Endodermal cell (in vitro differentiated cells): Measurements from ENCODE around the gene ELF5. TPM values are rescaled to one million over a fixed set of nuclear protein-coding genes. Genes with fewer than 3 reads are reported as not detected.

ENCODE experiments used
- DNase-seq: peaks from one replicate; pipeline ENCODE4 v3.0.0-alpha.2; 2017
- H3K27ac ChIP-seq: 2 replicates; pipeline ENCODE4 v1.5.1; 2013; ENCODE audit warnings: mild to moderate bottlenecking, low read depth, low read length, moderate library complexity
- H3K27me3 ChIP-seq: 2 replicates; pipeline ENCODE4 v1.6.1; 2013; ENCODE audit warnings: mild to moderate bottlenecking, low read length, moderate library complexity; ENCODE audit not compliant: insufficient read depth, control insufficient read depth, poor library complexity, severe bottlenecking
- H3K36me3 ChIP-seq: 2 replicates; pipeline ENCODE4 v1.7.0; 2013; ENCODE audit warnings: mild to moderate bottlenecking, low read length, moderate library complexity; ENCODE audit not compliant: control insufficient read depth, insufficient read depth
- H3K4me1 ChIP-seq: one replicate; pipeline ENCODE4 v1.7.0; 2013; ENCODE audit warnings: low read length; ENCODE audit not compliant: control insufficient read depth, insufficient read depth
- H3K4me3 ChIP-seq: 2 replicates; pipeline ENCODE4 v1.5.1; 2013; ENCODE audit warnings: mild to moderate bottlenecking, low read length, moderate library complexity
- H3K9ac ChIP-seq: 2 replicates; pipeline ENCODE4 v1.6.1; 2013; ENCODE audit warnings: mild to moderate bottlenecking, low read length, moderate library complexity; ENCODE audit not compliant: poor library complexity, severe bottlenecking; ENCODE audit errors: extremely low read depth
- H3K9me3 ChIP-seq: 2 replicates; pipeline ENCODE4 v1.6.1; 2013; ENCODE audit warnings: mild to moderate bottlenecking, low read length, moderate library complexity; ENCODE audit not compliant: control insufficient read depth
- H3K27ac Mint-ChIP-seq: 2 replicates; pipeline ENCODE4 v1.8.0; 2020; ENCODE audit warnings: mixed read lengths
- H3K27me3 Mint-ChIP-seq: 2 replicates; pipeline ENCODE4 v1.8.0; 2021; ENCODE audit warnings: mild to moderate bottlenecking, mixed read lengths; ENCODE audit not compliant: insufficient read depth
- H3K36me3 Mint-ChIP-seq: 2 replicates; pipeline ENCODE4 v1.8.0; 2020; ENCODE audit warnings: low read depth, mixed read lengths
- H3K4me1 Mint-ChIP-seq: 2 replicates; pipeline ENCODE4 v1.8.0; 2020; ENCODE audit warnings: mixed read lengths
- H3K4me3 Mint-ChIP-seq: 2 replicates; pipeline ENCODE4 v1.8.0; 2020; ENCODE audit warnings: mild to moderate bottlenecking, moderate library complexity, mixed read lengths
- H3K9me3 Mint-ChIP-seq: 2 replicates; pipeline ENCODE4 v1.8.0; 2020; ENCODE audit warnings: mild to moderate bottlenecking, mixed read lengths
- CTCF ChIP-seq: fragments of 200-600 bp; sonication (generic); conservative IDR thresholded peaks from 2 replicates; pipeline ENCODE4 v1.5.0; 2021; ENCODE audit warnings: antibody characterized with exemption, mild to moderate bottlenecking
- WGBS, 2 experiments: methylation state at CpG; one replicate each; pipeline versions ENCODE4 v1.1.5 to v1.1.7; 2013; ENCODE audit warnings: missing lambda C conversion rate in 2 of 2, mixed read lengths in 1 of 2; ENCODE audit not compliant: insufficient coverage in 1 of 2, insufficient read length in 1 of 2; 5-methylcytosine and 5-hydroxymethylcytosine counted together
- total RNA-seq, 2 donors: library from RNA; stranded (reverse); fragmentation: NEBNext Ultra II Directional in 1 of 2; extraction: Animal tissue kit (Norgen Biotek cat#: 25700) in 1 of 2; gene quantifications; 2 replicates in 1 of 2; 3 replicates in 1 of 2; pipeline ENCODE4 v1.2.1, GENCODE V29; 2021

ELF5 gene
- total RNA-seq, 2 donors from 2014 or later = not detected

DNA sequence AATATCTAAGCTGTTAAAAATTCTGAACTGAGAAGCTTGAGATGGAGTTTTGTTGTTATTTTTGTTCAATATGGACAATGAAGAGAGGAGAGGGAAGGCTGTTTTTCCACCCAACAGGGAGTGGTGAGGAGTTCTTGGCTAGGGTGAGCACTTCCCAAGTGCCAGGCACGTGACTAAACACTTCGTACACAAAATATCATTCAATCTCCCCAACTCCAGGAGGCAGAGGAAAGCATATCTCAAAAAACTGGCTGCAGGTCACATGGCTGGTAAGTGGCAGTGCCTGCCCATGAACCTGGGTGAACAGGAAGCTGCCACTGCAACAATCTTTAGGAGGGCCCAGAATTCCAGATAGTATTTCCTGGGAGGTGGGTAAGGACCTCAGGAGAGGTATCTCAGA, 11.6 kb downstream of the ELF5 start:
- H3K27ac ChIP-seq = no peak overlapping the region
- no peak for DNase-seq
- H3K4me3 Mint-ChIP-seq = no peak overlapping the region

GRCh38 chr11:34501500-34501899, 12.1 kb downstream of the ELF5 start:
- Mint-ChIP-seq H3K4me3 (no peak overlapping the region), H3K27ac (no peak overlapping the region), H3K4me1 (peaks cover 3% of the 10 kb centered on the region), H3K27me3 (no peaks in the 10 kb centered on the region), H3K9me3 (no peaks in the 10 kb centered on the region), H3K36me3 (no peaks in the 10 kb centered on the region)
- H3K36me3 ChIP-seq = no peaks in the 10 kb centered on the region
- H3K4me1 ChIP-seq = no peaks in the 10 kb centered on the region
- WGBS, 2 experiments = 78 to 96% methylated on average over 3 to 4 of the region's 4 CpGs
- no peak overlapping the region for H3K27ac ChIP-seq
- H3K27me3 ChIP-seq = no peaks in the 10 kb centered on the region
- no peak overlapping the region for H3K4me3 ChIP-seq
- DNase-seq = no peak
- TF ChIP-seq CTCF = no peak
- H3K9me3 ChIP-seq = no peaks in the 10 kb centered on the region
- H3K9ac ChIP-seq = no peak overlapping the region

More for the DNA sequence above, 11.6 kb downstream of the ELF5 start:
- Histone ChIP-seq H3K4me1 (no peaks in the 10 kb centered on the region), H3K9me3 (no peaks in the 10 kb centered on the region), H3K9ac (no peak overlapping the region), H3K36me3 (no peaks in the 10 kb centered on the region), H3K27me3 (no peaks in the 10 kb centered on the region), H3K4me3 (no peak overlapping the region)
- H3K27ac Mint-ChIP-seq = no peak overlapping the region
- H3K36me3 Mint-ChIP-seq = no peaks in the 10 kb centered on the region
- WGBS, 2 experiments = 81% methylated on average over 2 of the region's 2 CpGs; no CpG with 5 or more reads in 1 of the 2 experiments
- TF ChIP-seq CTCF = no peak
- peaks cover 3% of the 10 kb centered on the region for H3K4me1 Mint-ChIP-seq
- H3K9me3 Mint-ChIP-seq = no peaks in the 10 kb centered on the region
- no peaks in the 10 kb centered on the region for H3K27me3 Mint-ChIP-seq

GRCh38 chr11:34499719-34500500, 13.7 kb downstream of the ELF5 start:
- Histone ChIP-seq H3K9me3 (no peaks in the 10 kb centered on the region), H3K9ac (no peak overlapping the region), H3K4me1 (no peaks in the 10 kb centered on the region), H3K27me3 (no peaks in the 10 kb centered on the region), H3K27ac (no peak overlapping the region), H3K36me3 (no peaks in the 10 kb centered on the region), H3K4me3 (no peak overlapping the region)
- no peak overlapping the region for H3K27ac Mint-ChIP-seq
- no peak for TF ChIP-seq CTCF
- no peaks in the 10 kb centered on the region for H3K27me3 Mint-ChIP-seq
- H3K4me3 Mint-ChIP-seq = no peak overlapping the region
- DNase-seq = no peak
- no peaks in the 10 kb centered on the region for H3K36me3 Mint-ChIP-seq
- WGBS, 2 experiments = 77 to 93% methylated on average over 3 of the region's 3 CpGs
- H3K4me1 Mint-ChIP-seq = peaks cover 3% of the 10 kb centered on the region
- H3K9me3 Mint-ChIP-seq = no peaks in the 10 kb centered on the region
